ACC112 (cell line): Measurements from ENCODE around the gene TBC1D8.

Source experiments
- H2AFZ ChIP-seq: fragments of 200-600 bp; sonication (generic); one replicate; pipeline ENCODE4 v1.6.0; 2017; ENCODE audit warnings: antibody characterized with exemption, low read length; ENCODE audit not compliant: unreplicated experiment
- H3K27ac ChIP-seq: fragments of 200-600 bp; sonication (generic); 2 replicates; pipeline ENCODE4 v1.5.1; 2014; ENCODE audit warnings: low read depth, mild to moderate bottlenecking, antibody characterized with exemption, low read length, moderate library complexity
- H3K27me3 ChIP-seq: fragments of 200-600 bp; sonication (generic); 2 replicates; pipeline ENCODE4 v1.6.1; 2014; ENCODE audit warnings: mild to moderate bottlenecking, antibody characterized with exemption, low read length, moderate library complexity, mixed read lengths; ENCODE audit not compliant: insufficient read depth
- H3K36me3 ChIP-seq: fragments of 200-600 bp; sonication (generic); 2 replicates; pipeline ENCODE4 v1.6.1; 2016; ENCODE audit warnings: mild to moderate bottlenecking, antibody characterized with exemption, low read length, moderate library complexity, mixed read lengths; ENCODE audit not compliant: insufficient read depth
- H3K4me1 ChIP-seq: fragments of 200-600 bp; sonication (generic); one replicate; pipeline ENCODE4 v1.6.1; 2016; ENCODE audit warnings: low read length, mixed read lengths; ENCODE audit not compliant: insufficient read depth, unreplicated experiment, control insufficient read depth
- H3K4me3 ChIP-seq: fragments of 200-600 bp; sonication (generic); 2 replicates; pipeline ENCODE4 v1.5.1; 2014; ENCODE audit warnings: mild to moderate bottlenecking, low read depth, low read length
- H3K79me2 ChIP-seq: fragments of 200-600 bp; sonication (generic); one replicate; pipeline ENCODE4 v1.6.0; 2016; ENCODE audit warnings: low read length; ENCODE audit not compliant: control insufficient read depth, unreplicated experiment, insufficient read depth

TBC1D8 gene

GRCh38 chr2:100997509-100998234 is 153.5 kb downstream of the TBC1D8 start:
- H3K27ac ChIP-seq, result no peak overlapping the region
- H3K4me1 ChIP-seq, result no peaks in the 10 kb centered on the region
- no peak overlapping the region for H3K4me3 ChIP-seq
- H3K27me3 ChIP-seq, result no peaks in the 10 kb centered on the region
- peaks cover 2% of the 10 kb centered on the region; the same call in 1 of the 2 replicates for H3K36me3 ChIP-seq
- H2AFZ ChIP-seq, result no peak overlapping the region
- peaks cover 6% of the 10 kb centered on the region for H3K79me2 ChIP-seq

GRCh38 chr2:100995309-100996075 is 155.7 kb downstream of the TBC1D8 start:
- Histone ChIP-seq H3K36me3 (no peaks in the 10 kb centered on the region), H3K27ac (no peak overlapping the region), H2AFZ (no peak overlapping the region), H3K4me1 (no peaks in the 10 kb centered on the region), H3K79me2 (no peaks in the 10 kb centered on the region), H3K4me3 (no peak overlapping the region), H3K27me3 (no peaks in the 10 kb centered on the region)

GRCh38 chr2:100993294-100993693 is 157.9 kb downstream of the TBC1D8 start:
- Histone ChIP-seq H3K4me1 (no peaks in the 10 kb centered on the region), H3K27me3 (no peaks in the 10 kb centered on the region), H2AFZ (no peak overlapping the region), H3K4me3 (no peak overlapping the region), H3K27ac (no peak overlapping the region), H3K79me2 (no peaks in the 10 kb centered on the region), H3K36me3 (no peaks in the 10 kb centered on the region)

GRCh38 chr2:100992262-100992661 is 158.9 kb downstream of the TBC1D8 start:
- H3K79me2 ChIP-seq, result no peaks in the 10 kb centered on the region
- no peak overlapping the region for H2AFZ ChIP-seq
- no peaks in the 10 kb centered on the region for H3K27me3 ChIP-seq
- H3K4me1 ChIP-seq, result no peaks in the 10 kb centered on the region
- H3K4me3 ChIP-seq, result no peak overlapping the region
- H3K36me3 ChIP-seq, result no peaks in the 10 kb centered on the region
- H3K27ac ChIP-seq, result no peak overlapping the region

- Histone ChIP-seq H2AFZ (no peak overlapping the region), H3K27ac (no peak overlapping the region), H3K36me3 (no peaks in the 10 kb centered on the region), H3K4me3 (no peak overlapping the region), H3K27me3 (no peaks in the 10 kb centered on the region), H3K4me1 (no peaks in the 10 kb centered on the region), H3K79me2 (no peaks in the 10 kb centered on the region)
These were observed 159.8 kb downstream of the TBC1D8 start for GRCh38 chr2:100991404-100991773.

GRCh38 chr2:100990650-100991403 is 160.4 kb downstream of the TBC1D8 start:
- Histone ChIP-seq H3K27ac (no peak overlapping the region), H2AFZ (no peak overlapping the region), H3K4me1 (no peaks in the 10 kb centered on the region), H3K4me3 (no peak overlapping the region), H3K27me3 (no peaks in the 10 kb centered on the region), H3K79me2 (no peaks in the 10 kb centered on the region), H3K36me3 (no peaks in the 10 kb centered on the region)

- no peaks in the 10 kb centered on the region for H3K79me2 ChIP-seq
- H3K36me3 ChIP-seq, result no peaks in the 10 kb centered on the region
- no peaks in the 10 kb centered on the region for H3K27me3 ChIP-seq
- no peak overlapping the region for H3K4me3 ChIP-seq
- H2AFZ ChIP-seq, result no peak overlapping the region
- H3K27ac ChIP-seq, result no peak overlapping the region
- no peaks in the 10 kb centered on the region for H3K4me1 ChIP-seq
These were observed 161.0 kb downstream of the TBC1D8 start for GRCh38 chr2:100990166-100990565.

GRCh38 chr2:100989666-100990065 is 161.5 kb downstream of the TBC1D8 start:
- Histone ChIP-seq H3K27ac (no peak overlapping the region), H3K27me3 (no peaks in the 10 kb centered on the region), H3K4me1 (no peaks in the 10 kb centered on the region), H3K4me3 (no peak overlapping the region), H3K36me3 (no peaks in the 10 kb centered on the region), H2AFZ (no peak overlapping the region), H3K79me2 (no peaks in the 10 kb centered on the region)

GRCh38 chr2:100988630-100989417 is 162.4 kb downstream of the TBC1D8 start:
- Histone ChIP-seq H3K27ac (no peak overlapping the region), H3K79me2 (no peaks in the 10 kb centered on the region), H3K4me1 (no peaks in the 10 kb centered on the region), H2AFZ (no peak overlapping the region), H3K4me3 (no peak overlapping the region), H3K27me3 (no peaks in the 10 kb centered on the region), H3K36me3 (no peaks in the 10 kb centered on the region)

- Histone ChIP-seq H3K4me1 (no peaks in the 10 kb centered on the region), H3K27ac (no peak overlapping the region), H3K27me3 (no peaks in the 10 kb centered on the region), H2AFZ (no peak overlapping the region), H3K4me3 (no peak overlapping the region), H3K79me2 (no peaks in the 10 kb centered on the region), H3K36me3 (no peaks in the 10 kb centered on the region)
These were observed 163.2 kb downstream of the TBC1D8 start for GRCh38 chr2:100987974-100988373.
